ENCODE results near the gene KDM4C.

Gene KDM4C

DNA sequence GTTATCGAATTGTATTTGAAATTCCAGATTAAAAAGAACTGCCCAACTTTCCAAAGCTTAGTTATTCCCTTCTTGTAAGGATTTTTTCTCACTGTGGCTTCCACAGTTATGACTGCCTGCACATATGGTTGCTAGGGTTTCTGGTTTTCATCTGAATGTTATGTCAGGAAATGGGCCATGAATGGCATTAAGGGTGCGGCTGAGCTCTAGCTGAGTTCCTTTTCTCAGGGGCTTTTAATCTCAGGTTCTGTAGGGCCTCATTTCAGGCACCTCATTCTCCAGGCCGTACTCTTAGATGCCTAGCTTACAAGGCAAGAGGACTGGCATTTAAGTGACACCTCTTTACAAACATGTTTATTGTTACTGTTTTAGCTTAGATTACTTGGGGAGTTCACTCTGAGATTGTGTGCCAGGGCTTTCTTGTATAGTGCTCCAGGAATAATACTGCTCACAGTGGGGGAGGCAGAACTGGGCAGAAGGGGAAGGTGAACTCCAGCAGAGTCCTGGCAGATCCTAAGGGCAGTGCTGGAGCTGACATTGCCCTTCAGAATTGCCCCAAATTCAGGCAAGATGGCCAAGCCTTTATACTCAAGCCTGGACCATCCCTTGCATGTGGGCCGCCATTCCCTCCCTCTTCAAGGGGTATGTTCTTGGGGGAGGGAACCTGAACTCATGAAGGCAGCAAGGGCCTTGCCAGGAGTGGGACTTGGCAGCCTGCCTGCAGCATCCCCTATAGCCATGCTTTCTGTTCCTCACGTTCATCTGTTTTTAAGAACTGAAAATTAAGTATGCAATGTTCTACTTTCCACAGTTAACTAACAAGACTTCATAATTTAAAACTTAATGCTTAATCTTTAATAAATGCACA lies 111.5 kb downstream of the KDM4C start:
- no peak for DNase-seq (ENCODE audit: low spot score)

DNA sequence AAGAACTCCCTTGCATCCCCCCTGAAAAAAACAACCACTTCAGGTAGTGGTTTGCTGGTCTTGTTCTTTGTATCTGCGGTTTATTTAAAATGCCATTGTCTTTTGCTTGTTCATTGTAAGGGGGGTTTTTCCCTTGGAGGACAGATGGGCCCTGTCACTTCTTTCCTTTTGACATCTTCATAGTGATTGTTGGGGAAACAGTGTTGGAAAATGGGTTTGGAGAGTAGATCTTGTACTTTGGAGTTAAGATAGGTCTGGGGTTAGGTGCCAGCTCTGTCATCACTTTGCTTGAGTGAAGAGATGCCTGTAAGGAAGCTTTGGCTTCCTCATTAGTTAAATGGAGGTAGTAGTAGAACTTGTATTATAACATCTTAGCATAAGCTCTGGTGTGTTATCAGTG lies 112.4 kb downstream of the KDM4C start:
- no peak for DNase-seq (ENCODE audit: low spot score)

GRCh38 chr9:6870650-6871477 lies 113.1 kb downstream of the KDM4C start:
- no peak for DNase-seq (ENCODE audit: low spot score)

DNA sequence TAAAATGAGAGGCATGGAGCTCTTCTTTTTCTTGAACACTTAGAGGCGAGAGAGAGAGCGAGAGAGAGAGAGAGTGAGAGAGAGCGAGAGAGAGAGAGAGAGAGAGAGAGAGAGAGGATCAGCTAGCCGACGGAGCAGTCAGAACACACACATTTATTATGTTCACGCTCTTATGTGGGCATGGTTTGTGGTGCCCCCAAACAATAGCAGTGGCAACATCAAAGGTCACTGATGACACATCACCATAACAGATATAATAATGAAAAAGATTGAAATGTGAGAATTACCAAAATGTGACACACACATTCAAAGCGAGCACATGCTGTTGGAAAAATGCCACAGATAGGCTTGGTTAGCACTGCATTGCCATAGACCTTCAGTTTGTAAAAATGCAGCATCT lies 116.1 kb downstream of the KDM4C start:
- DNase-seq (ENCODE audit: low spot score), result peak; percentile 24

- DNase-seq (ENCODE audit: low spot score), result no peak
Measured at GRCh38 chr9:6876195-6876894, 118.6 kb downstream of the KDM4C start.

DNA sequence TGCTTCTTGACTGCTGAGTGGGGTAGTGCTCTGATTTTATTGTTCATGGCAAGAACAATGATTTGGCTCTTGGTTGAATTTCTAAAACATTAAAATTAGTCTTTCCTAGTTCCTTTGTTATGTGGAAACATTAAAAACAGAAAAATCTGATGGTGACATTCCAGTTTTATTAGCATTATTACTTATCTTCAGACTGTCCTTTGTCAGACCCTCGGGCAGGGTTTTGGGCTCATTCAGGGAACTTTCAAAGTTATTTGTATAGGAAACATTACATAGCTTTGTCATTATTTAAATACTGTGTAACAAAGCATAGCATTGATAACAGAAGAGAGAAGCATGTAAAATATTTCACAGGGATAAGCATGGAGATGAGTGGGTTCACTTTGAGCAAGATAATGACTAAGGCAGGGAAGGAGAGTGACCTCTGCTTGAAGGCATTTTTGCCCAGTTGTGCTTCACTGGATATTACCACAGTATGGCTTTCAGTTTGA lies 119.9 kb downstream of the KDM4C start:
- no peak for DNase-seq (ENCODE audit: low spot score)

DNA sequence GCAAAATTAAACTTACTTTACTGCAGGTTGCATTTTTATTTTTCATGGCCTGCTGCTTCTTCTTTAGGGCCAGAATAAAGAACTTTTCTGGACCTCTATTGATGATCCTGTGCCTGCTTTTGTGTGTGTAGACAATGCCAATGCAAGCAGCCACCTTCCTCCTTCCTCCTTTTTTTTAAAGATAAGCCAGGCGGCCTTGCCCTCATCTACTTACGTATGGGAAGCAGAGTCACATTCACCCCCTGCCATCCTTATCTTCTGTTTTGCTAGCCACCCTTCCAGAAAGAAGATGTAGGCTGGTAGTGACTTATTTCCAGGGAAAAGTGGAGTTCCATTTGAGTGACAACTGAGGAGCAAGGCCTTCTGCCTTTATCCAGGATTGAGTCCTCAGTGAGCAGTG lies 122.9 kb downstream of the KDM4C start:
- no peak for DNase-seq (ENCODE audit: low spot score)

- DNase-seq (ENCODE audit: low spot score), result no peak
Measured at GRCh38 chr9:6884101-6884500, 126.3 kb downstream of the KDM4C start.

DNA sequence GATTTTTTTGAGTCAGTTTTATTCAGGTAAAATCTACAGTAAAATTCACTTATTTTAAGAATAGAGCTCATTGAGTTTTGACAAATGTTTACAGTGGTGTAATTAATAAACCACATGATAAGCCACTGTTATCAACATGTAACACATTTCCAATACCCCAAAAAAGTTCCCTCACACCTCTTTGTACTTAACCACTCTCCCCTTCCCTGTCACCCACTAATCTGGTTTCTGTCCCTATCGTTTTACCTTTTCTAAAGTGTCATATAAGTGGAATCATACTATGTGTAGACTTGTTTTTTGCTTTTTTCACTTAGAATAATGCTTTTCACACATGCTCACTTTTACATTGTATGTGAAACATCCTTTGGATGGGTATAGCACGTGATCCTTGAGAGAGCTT lies 127.2 kb downstream of the KDM4C start:
- no peak for DNase-seq (ENCODE audit: low spot score)

- no peak for DNase-seq (ENCODE audit: low spot score)
Measured at GRCh38 chr9:6887051-6887450, 129.3 kb downstream of the KDM4C start.

GRCh38 chr9:6889868-6890267 lies 132.1 kb downstream of the KDM4C start:
- no peak for DNase-seq (ENCODE audit: low spot score)

- DNase-seq (ENCODE audit: low spot score), result no peak
Measured at GRCh38 chr9:6893350-6894131, 135.8 kb downstream of the KDM4C start.

- DNase-seq (ENCODE audit: low spot score), result no peak
Measured at GRCh38 chr9:6894135-6894534, 136.4 kb downstream of the KDM4C start.

DNA sequence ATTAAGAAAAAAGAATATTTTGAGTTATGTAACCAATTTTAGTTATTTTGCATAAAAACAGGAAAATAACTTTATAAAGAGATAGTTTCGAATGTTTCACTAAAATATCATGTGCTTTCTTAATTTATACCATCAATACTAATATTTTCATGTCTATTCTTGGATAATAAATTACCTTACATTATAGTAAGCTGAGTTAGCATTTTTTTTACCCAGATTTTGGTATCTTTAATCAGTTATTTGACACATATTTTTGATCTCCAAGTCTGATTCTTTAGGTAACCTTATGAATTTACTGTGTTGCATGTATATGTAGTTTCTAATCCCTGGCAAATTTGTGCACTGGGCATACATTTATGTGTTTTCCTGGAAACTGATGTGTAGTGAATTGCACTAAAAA lies 138.0 kb downstream of the KDM4C start:
- no peak for DNase-seq (ENCODE audit: low spot score)

- DNase-seq (ENCODE audit: low spot score), result peak; percentile 16
Measured at GRCh38 chr9:6896562-6896961, 138.8 kb downstream of the KDM4C start.

GRCh38 chr9:6897207-6897822 lies 139.5 kb downstream of the KDM4C start:
- DNase-seq (ENCODE audit: low spot score), result no peak

- no peak for DNase-seq (ENCODE audit: low spot score)
Measured at GRCh38 chr9:6897898-6898302, 140.1 kb downstream of the KDM4C start.

GRCh38 chr9:6899274-6899673 lies 141.5 kb downstream of the KDM4C start:
- DNase-seq (ENCODE audit: low spot score), result no peak

DNA sequence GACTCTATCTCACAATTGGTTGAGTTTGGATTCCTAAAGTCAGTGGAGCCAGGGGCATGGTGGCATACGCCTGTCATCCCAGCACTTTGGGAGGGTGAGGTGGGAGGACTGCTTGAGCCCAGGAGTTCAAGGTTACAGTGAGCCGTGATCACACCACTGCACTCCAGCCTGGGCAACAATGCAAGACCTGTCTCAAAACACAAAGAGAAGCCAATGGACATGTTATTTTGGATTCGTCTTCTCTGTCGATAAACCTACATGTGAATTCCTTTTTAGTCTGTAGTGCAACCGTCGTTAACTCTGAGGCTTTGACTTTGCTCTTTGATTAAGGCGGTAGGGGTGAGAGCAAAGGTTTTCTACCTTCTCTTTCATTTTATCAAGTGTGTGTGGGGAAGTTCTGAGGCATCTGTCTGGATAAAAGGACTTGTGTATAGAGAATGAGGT lies 142.7 kb downstream of the KDM4C start:
- no peak for DNase-seq (ENCODE audit: low spot score)

- DNase-seq (ENCODE audit: low spot score), result no peak
Measured at GRCh38 chr9:6901180-6901579, 143.4 kb downstream of the KDM4C start.

DNA sequence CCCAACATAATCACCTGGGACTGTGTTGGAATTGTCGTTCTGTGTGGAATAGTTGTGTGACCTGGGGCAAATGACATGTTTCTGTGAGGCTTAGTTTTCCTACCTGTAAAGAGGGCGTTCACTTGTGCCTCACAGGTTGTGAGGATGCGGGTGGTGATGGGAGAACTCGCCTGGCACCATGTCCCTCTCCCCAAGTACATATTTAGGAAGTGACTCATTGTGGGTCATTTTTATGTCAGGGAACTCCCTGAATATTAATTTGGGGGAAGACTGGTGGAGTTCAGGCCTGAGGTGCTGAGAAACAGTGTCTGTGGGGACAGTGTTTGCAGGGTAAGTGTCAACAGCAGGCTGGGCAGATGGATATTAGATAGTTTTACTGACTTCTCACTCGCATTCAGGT lies 144.7 kb downstream of the KDM4C start:
- no peak for DNase-seq (ENCODE audit: low spot score)

Measured in kidney capillary endothelial cell (primary cell).